Uterus (tissue), 2 donors: ENCODE data around the gene ZNF423.

Experiments used
- CTCF ChIP-seq, 4 experiments: fragments of 200-600 bp in 2 of 4; fragments of 450-650 bp in 2 of 4; sonication (generic) in 2 of 4; IDR thresholded peaks; one replicate each; pipeline ENCODE4 v1.5.1; 2016 to 2019; ENCODE audit warnings: antibody characterized with exemption in 4 of 4, mild to moderate bottlenecking in 2 of 4, moderate library complexity in 1 of 4
- POLR2A ChIP-seq, 2 donors: fragments of 450-650 bp; IDR thresholded peaks; one replicate each; pipeline ENCODE4 v1.6.1; 2016; ENCODE audit warnings: antibody characterized with exemption in 2 of 2, mild to moderate bottlenecking in 1 of 2, moderate library complexity in 1 of 2

- TF ChIP-seq POLR2A (IDR thresholded peaks at IDR 0.05) (no peak), CTCF (IDR thresholded peaks at IDR 0.05) (no peak)
Measured at GRCh38 chr16:49867796-49868668, 12.1 kb upstream of the ZNF423 start.
